HG02588 (cell line): ENCODE results near the gene SCEL.

ENCODE experiments used
- ATAC-seq: cut with Tn5 transposase; IDR thresholded peaks from one replicate; pipeline ENCODE4 v1.9.1; 2021; ENCODE audit warnings: mild to moderate bottlenecking, moderate library complexity; ENCODE audit not compliant: unreplicated experiment

The SCEL gene

DNA sequence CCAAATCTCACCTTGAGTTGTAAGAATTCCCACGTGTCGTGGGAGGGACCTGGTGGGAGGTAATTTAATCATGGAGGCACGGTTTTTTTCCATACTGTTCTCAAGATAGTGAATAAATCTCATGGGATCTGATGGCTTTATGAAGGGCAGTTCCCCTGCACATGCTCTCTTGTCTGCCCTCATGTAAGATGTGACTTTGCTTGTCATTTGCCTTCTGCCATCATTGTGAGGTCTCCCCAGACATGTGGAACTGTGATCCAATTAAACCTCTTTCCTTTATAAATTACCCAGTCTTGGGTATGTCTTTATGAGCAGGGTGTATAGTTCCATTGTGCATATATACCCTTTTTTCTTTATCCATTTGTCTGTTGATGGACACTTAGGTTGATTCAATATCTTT lies 13.1 kb downstream of the SCEL start:
- ATAC-seq: no peak

DNA sequence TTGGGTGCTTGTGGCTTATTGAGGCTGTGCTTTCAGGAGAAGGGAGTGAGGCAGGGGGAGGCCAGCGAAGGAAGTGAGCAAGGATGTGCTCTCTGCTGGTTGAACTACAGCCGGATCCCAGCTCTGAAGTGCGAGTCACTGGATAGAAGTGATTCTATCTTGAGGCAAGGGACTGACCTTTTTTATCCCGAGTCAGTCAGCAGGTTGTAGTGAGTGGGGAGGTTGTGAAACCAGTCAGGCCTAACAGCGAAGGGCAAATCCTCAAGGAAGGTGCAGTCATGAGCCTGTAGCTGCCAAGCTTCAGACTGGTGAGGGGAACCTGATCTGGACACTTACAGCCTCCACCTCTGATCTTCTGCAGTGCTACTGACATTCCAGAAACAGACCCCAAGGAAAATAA lies 18.6 kb downstream of the SCEL start:
- no peak for ATAC-seq

DNA sequence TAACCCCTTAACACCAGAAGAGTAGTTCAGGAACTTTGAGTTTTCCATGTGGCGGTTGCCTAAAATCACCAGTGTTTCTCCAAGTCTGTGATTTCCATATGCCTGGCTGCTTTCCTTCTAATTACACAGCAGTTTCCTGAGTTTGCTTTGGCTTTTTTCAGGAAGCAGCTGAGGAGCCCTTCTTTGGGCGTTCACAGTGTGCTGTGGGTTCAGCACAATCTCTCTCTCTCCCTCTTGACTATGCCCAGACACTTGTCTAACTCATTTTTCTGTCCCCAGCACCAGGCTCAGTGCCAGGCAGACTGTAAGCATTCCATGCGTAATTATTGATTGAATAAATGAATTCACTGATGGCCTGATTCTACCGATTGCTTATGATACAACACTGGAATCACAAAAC lies 19.7 kb downstream of the SCEL start:
- ATAC-seq: no peak

DNA sequence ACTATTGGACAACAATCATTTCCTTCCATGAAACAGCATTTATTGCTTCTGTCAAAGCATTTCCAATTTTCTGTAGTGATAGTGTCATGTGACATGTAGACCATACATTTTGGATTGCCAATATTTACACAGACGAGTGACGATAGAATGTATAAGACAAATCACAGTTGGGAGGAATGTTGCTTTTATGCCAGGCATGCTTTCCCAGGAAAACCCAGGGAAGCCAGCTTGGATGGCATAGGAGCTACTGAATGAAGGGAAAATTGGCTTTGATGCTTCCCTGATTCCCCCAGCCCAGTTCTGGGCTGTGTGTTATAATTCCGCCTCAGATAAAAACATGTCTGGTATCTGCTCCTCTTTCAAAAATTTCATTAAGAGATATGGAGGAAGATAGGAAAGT lies 22.5 kb downstream of the SCEL start:
- ATAC-seq: no peak

DNA sequence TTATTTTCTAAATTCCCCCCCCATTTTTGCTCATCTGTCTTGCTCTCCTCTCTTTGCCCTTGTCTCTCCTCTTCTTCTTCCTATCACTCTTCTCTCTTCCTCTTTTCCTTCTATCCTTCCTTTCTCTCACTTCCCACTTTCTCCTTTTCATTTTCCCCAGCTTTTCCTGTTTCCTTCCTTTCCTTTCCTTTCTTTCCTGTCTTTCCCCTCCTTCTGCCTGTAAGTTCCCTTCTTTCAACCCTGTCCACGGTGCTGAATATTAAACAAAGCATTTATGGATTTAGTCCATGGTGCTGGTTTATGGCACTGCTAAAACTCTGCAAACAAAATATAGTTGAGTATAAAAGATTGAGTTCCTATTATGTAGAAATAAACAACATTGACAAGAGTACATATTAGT lies 27.6 kb downstream of the SCEL start:
- no peak for ATAC-seq

DNA sequence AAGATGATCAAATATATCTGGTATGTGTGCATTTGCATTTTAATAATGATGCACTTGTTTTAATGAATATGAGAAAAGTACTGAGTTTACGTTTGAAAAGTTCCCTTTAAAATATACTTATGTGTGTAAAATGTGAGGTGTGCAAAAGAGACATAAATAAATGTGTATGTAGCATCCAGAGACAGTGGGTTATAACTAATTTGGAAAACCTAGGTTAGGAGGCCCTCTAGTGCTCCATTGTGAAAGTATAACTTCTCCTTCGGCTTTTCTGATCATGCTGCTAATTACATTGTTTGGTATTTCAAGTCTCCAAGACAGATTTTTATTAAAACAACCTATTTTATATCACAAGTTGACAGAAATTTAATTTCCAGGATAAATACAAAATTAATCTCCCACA lies 30.1 kb downstream of the SCEL start:
- ATAC-seq: no peak

DNA sequence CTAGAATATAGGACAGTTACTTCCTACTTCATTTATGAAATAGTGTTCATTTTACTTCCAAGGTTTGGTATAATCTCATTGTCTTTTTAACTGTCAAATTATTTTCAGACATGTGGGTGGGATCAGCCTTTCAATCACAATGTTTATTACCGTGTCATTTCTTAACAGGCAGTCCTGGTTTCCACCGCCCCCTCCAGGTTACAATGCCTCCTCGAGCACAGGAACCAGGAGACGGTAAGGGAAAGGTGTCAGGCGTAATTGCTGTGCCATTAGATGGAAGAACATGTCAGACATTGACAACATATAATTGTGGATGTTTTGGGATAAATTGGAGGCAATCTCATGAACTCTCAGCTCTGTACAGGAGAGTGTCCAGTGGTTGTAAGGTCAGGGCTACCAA lies 36.5 kb downstream of the SCEL start:
- ATAC-seq: no peak

DNA sequence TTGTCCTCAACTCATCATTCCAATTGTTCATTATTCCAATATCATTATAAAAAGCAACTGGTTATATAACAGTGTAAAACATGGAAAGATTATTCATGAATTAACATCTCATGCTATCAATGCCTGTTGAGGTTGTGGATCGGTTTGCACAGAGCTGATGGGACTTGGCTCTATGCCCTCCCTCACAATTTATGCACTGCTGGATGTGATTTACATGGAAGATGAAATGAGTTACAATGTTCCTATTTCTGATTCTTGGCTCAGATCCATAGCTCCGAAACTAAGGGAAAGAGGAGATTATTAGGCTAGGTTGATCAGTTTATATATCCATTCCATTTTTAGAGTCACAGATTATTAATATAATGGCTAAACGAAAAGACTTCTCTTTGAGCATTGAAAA lies 38.6 kb downstream of the SCEL start:
- ATAC-seq: no peak

DNA sequence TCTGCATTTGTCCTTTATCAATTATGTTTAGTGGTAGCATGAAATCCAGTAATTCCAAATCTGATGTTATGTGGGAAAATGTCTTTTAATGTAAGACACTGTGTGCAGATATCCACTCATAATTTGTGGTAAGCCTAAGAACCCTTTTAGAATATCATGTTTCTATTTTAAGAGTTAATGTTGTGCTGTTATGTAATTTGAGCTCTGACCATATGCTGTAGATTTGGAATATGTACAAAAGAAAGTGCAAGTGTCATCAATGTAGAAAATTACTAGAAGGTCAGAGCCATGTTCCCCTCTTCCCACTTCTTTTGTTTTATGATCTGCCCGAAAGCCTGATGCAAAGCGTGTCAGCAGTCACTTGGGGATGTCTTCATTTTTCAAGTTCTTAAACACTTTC lies 44.5 kb downstream of the SCEL start:
- no peak for ATAC-seq

DNA sequence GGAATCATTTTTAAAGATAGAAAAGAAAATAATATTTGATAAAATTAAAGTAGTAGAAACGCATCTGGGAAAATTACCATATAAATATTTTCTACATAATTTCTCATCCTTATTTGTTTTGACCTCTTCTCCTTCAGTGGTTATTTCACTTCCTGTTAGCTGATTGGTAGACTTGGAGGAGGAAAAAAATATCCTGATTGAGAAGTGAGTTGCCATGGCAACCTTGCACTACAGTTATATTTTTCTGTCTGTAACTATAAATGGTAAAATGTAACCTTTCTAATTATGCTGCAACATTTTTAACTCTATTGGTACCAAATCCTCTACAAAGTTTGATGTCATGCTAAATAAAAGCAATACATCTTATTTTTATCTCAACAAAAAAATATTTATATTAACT lies 45.2 kb downstream of the SCEL start:
- no peak for ATAC-seq

DNA sequence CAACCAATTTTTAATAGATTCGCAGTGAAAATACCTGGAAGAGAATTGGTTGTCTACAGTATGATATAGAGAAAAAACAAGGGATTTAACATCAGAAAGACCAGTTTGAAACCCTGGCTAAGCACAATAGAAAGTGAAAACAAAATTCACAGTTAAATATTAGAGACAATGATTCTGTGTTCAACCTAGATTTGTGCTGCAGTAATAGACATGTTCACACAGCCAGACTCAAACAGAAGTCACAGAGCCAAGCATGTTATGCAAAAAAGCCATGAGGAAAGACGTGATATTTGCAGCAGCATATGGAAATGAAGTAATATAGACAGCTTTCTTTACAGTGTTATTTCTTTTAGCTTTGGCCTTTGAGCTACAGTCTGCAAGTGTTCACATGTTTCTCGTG lies 48.1 kb downstream of the SCEL start:
- ATAC-seq: no peak

DNA sequence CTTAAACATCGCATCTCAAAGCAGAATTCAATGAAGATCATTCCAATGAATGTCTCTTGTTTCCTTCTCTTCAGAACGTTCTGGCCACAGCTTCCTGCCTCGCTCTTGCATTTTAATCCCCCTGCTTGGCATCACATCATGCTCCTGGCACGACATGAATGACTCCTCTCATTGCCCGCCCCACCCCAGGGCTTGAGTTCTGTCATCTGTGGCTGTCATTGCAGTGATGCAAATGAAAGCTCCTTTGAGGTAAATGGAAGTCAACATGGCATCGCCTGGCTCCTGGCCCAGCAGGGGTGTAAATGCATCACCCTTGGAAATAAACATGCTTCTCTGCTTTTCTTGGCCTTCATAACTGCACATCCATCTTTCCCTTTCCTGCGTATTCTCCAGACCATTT lies 48.6 kb downstream of the SCEL start:
- no peak for ATAC-seq

DNA sequence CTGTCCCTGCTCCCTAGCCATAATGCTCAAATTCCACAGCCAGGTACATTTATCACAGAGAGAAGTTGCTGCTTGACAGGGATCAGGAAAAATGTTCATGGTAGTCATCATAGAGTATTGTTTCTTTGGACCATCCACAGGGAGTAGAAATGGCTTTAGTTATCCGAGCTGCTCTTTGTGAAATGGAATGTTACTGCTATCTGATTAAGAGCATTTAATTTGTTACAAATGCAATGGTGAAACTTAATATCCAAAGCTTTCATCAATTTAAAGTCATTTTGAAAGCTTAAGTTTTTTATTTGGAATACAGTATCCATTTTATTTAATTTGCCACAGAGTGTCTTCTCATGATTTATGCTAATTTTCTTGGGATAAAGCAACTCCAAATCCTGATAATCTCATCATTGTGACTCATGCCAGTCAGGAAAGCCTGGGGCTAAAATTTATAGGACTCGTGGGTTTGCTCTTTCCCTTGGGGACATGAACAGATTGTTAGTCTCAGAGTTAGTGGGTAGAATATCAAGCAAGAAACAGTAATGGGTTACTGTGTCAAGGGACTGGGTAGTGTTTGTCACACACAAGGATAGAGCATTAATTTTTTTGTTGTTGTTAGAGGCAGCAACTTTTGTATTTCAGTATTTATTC lies 59.8 kb downstream of the SCEL start:
- no peak for ATAC-seq

DNA sequence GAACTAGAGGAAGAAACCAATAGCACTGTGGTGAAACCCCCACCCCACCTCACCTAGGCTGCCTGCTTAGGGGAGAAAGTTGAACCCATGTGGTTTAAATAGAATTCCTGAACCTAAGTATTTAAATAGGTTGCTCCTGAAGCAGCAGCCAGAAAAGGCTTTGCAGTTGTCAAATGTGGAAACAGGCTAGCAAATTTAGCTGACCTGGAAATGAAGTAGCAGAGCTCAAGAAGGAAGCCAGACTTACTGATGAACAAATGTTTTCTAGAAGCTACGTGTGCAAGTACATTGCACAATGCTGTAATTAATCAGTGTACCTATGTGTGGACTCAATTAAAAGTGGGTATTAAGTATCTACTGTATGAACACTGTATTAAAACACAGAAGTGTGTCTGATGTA lies 61.3 kb downstream of the SCEL start:
- ATAC-seq: no peak

DNA sequence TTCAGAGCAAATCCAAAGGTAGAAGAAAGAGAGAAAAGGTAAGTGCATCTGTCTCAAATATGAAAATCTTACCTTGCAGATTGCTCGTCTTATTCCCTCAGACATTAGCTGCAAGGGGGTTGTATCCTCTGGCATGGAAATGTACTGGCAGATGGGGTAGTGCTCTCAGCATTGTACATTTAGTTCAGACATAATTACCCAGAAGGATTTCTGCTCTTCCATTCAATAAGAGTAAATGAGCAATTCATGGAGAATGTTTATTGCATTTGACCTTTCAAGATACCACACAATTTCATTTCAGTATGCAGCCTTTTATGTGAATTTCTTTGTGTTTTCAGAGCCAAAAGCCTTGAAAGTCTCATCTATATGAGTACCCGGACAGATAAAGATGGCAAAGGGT lies 63.8 kb downstream of the SCEL start:
- ATAC-seq: no peak

DNA sequence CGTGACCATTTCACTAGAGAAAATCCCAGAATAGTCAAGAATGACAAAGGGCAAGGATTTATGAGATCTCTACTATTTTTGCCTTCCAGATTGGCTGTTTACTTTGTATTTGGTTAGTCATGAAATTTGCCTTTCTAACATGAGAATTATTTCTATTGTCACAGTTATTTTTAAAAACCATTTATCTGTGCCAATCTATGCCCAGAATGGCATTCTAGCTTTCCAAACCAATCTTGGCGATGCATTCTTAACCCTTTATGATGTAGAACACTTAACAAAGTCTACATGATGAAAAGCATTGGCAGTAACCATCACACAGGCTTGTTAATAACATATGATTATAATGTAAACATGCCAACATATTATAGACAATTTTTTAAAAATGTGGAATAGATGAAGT lies 65.2 kb downstream of the SCEL start:
- no peak for ATAC-seq

DNA sequence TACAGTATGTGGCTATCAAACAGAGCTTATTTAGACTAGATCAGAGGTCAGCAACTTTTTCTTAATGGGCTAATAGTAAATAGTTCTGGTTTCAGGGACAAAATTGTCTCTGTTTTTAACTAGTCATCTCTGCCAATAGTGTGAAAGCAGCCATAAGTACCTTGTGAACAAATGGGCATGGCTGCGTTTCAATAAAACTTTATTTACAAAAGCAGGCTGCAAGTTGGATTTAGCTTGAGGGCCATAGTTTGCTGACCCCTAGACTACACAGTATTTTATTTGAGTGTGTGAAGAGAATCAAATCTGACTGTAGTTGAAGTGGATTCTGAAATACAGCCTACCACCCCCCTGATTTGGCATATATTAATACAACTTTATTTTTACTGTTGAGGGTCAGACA lies 75.6 kb downstream of the SCEL start:
- ATAC-seq: no peak

DNA sequence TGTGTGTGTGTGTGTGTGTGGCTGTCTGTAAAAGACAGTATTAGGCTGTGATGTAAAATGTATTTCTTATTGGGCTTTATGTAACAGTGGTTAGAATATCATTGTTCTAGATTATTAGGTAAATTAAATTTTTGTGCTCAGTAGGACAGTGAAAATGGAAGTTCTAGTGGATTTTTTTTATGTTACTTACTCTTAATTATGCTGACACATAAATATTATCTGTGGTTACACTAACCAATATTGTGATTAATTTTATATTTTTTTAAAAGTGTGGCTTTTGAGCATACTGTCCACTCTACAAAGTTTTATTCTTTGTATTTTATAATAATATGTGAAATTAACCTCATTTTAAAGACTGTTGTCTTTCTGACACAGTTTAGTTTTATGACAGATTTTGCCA lies 80.5 kb downstream of the SCEL start:
- ATAC-seq: no peak

DNA sequence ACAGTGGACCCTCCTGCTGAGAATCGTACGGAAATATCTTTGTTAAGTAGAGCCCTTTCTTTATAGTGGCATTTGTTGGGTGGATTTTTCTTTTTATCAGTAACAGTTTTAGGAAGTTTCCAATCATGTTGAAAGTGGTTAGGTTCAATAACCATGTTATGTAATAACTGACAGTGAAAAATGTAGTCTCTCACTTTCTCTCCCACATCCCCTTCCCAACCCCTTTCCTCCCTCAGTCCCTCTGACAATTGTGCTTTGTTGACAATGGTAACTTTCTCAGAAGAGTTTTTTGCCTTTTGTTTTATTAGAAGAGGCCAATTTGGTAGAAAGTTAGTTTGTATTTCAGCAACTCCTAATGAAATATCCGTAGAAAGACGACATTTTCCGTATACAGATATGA lies 84.1 kb downstream of the SCEL start:
- no peak for ATAC-seq

DNA sequence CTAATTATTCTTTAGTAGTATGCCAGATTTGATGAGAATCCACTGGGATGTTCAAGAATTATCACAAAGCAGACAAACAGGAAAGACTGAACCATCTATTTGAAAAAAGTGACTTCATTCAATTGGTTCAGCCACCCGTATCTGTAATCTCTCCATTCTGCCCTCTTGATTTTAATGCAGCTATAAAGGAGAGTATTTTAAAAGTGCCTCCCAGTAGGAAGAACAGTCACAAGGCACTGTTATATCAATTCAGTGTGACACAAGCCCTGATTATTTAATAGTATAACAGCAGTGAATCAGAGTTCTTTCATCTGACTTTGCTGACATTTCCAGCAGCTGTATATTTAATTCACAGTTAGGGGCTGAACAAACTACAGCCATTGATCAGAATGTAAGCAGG lies 84.6 kb downstream of the SCEL start:
- no peak for ATAC-seq

DNA sequence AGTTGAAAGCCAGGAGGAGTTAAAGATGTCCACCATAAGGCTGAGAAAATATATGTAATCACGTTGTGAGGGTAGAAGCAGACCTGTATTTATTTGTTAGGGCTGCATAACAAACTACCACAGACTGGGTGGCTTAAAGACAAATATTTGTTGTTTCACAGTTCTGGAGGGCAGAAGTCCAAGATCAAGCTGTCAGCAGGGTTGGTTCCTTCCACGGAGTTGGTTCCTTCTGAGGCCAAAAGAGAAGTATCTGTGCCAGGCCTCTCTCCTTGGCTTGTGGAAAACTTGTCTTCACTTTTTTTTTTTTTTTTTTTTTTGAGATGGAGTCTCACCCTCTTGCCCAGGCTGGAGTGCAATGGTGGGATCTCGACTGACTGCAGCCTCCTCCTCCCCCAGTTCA lies 88.3 kb downstream of the SCEL start:
- ATAC-seq: no peak

DNA sequence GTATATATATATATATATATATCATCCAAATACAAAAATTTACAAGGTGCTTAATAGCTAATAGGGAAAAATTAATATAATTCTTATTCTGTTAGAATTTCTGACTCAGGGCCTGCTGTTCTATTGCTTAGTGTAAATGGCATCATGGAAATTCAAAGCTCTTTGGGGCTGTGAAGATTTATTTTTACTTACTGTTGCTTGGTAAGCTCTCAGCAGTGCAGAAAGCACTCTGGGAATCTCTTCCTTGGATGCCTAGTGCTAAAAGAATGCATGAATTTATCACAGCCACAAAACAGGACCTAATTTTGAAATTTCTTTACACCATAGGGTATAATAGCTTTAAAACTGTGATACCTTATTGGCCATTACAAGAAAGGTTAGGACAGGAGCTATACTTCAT lies 92.7 kb downstream of the SCEL start:
- ATAC-seq: no peak

DNA sequence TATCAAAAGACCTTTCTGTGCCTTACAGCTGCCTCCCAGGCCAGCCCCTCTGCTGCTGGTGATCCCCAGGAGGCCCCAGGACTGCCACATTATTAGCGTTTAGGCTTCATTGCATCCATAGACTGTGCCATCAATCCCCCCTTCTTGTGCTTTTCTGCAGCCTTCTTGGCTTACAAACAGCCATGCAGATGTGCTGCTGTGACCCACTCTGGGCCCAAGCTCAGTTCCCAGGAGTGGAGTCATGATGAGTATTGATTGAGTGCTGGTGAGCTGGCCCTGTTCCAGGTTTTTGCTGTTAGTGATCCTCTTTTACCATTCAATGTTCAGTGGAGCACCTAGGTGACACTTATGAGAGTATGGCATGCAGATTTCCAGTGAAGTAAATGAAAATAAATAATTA lies 102.1 kb downstream of the SCEL start:
- no peak for ATAC-seq

DNA sequence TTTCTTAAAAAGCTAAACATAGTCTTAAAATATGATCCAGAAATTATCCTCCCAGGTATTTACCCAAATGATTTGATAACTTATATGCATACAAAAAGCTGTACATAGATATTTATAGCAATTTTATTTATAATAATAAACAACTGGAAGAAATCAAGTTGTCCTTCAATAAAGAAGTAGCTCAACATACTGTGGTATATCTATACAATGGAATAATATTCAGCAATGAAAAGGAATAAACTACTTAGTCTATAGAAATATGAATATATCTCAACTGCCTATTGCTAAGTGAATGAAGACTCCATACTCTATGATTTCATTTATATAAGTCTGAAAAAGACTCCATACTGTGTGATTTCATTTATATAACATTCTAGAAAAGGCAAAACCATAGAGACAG lies 114.9 kb downstream of the SCEL start:
- ATAC-seq: no peak
